ENCODE results near the gene OR51B4.
A peak's percentile ranks its signal among the peaks of the same experiment; 100 is the strongest.

DNA sequence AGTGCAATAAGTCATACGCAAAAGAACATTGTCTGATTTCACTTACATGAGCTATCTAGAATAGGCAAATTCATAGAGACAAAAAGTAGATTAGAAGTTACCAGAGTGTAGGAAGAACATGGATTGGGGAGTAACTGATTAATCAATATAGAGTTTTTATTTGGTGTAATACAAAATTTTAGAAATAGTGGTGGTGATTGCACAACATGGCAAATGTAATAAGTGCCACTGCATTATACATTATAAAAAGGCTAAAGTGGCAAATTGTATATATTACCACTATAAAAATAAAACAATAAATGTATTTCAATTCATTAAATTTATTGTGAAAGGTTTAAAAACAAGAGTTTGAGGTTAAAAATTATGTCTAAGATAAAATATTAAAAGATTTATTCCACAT is 8.7 kb upstream of the OR51B4 start:
- TF ChIP-seq CEBPB (tag; IDR thresholded peaks at IDR 0.05): peak; percentile 70
- no peak for TF ChIP-seq ZBTB8A (IDR thresholded peaks at IDR 0.05; ENCODE audit: partially characterized antibody)
- TF ChIP-seq, protein P1, sequence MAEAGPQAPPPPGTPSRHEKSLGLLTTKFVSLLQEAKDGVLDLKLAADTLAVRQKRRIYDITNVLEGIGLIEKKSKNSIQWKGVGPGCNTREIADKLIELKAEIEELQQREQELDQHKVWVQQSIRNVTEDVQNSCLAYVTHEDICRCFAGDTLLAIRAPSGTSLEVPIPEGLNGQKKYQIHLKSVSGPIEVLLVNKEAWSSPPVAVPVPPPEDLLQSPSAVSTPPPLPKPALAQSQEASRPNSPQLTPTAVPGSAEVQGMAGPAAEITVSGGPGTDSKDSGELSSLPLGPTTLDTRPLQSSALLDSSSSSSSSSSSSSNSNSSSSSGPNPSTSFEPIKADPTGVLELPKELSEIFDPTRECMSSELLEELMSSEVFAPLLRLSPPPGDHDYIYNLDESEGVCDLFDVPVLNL (CRISPR knock-in tag; IDR thresholded peaks at IDR 0.05; ENCODE audit: low read depth): no peak
